ENCODE measurements around the gene CHN2. TPM values are rescaled to one million over a fixed set of nuclear protein-coding genes. Genes with fewer than 3 reads are reported as not detected.

Gene CHN2
- polyA plus RNA-seq, 1 of the 3 experiments (the other 2 are of a cell fraction), result 0.02 TPM

DNA sequence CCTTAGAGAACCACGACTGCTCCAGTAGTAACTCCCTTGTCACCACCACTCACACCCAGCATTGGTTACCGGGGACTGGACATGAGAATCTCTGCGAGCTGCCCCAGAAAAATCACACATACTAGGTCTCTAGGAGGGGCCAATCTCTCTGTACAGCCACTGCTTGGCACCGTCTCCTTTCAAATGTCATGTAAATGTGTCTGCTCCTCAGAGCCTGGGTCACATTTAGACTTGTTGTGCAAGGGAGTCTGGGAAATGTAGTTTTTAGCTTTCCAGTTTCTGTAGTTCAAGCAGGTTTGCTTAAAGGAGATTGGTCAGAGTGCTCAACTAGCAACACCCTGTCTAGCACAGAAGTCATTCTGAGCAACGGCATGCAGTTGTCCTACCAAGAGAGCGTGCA lies 60.0 kb downstream of the CHN2 start:
- POLR2A ChIA-PET, result no interaction called here
- TF ChIP-seq FOSL2 (IDR thresholded peaks at IDR 0.05; ENCODE audit: borderline replicate concordance, low read depth), result no peak
- TF ChIP-seq SMC3 (IDR thresholded peaks at IDR 0.05; ENCODE audit: low read depth, low read length), result no peak
- TF ChIP-seq FOXM1 (IDR thresholded peaks at IDR 0.05; ENCODE audit: low read depth), result no peak
- no peak for TF ChIP-seq POLR2AphosphoS5 (IDR thresholded peaks at IDR 0.05; ENCODE audit: low read depth, low read length)
- TF ChIP-seq ELF1 (IDR thresholded peaks at IDR 0.05), result no peak
- TF ChIP-seq RCOR1 (IDR thresholded peaks at IDR 0.05; ENCODE audit: low read length), result no peak
- no peak for TF ChIP-seq MXI1 (IDR thresholded peaks at IDR 0.05; ENCODE audit: low read depth, low read length)
- TF ChIP-seq JUND (IDR thresholded peaks at IDR 0.05), result no peak
- TF ChIP-seq GATA2 (CRISPR knock-in tag; IDR thresholded peaks at IDR 0.05), result no peak
- TF ChIP-seq, protein P1, sequence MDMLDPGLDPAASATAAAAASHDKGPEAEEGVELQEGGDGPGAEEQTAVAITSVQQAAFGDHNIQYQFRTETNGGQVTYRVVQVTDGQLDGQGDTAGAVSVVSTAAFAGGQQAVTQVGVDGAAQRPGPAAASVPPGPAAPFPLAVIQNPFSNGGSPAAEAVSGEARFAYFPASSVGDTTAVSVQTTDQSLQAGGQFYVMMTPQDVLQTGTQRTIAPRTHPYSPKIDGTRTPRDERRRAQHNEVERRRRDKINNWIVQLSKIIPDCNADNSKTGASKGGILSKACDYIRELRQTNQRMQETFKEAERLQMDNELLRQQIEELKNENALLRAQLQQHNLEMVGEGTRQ (IDR thresholded peaks at IDR 0.05; ENCODE audit: borderline replicate concordance, low read depth, low read length), result no peak
- TF ChIP-seq, protein P2, sequence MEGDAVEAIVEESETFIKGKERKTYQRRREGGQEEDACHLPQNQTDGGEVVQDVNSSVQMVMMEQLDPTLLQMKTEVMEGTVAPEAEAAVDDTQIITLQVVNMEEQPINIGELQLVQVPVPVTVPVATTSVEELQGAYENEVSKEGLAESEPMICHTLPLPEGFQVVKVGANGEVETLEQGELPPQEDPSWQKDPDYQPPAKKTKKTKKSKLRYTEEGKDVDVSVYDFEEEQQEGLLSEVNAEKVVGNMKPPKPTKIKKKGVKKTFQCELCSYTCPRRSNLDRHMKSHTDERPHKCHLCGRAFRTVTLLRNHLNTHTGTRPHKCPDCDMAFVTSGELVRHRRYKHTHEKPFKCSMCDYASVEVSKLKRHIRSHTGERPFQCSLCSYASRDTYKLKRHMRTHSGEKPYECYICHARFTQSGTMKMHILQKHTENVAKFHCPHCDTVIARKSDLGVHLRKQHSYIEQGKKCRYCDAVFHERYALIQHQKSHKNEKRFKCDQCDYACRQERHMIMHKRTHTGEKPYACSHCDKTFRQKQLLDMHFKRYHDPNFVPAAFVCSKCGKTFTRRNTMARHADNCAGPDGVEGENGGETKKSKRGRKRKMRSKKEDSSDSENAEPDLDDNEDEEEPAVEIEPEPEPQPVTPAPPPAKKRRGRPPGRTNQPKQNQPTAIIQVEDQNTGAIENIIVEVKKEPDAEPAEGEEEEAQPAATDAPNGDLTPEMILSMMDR (IDR thresholded peaks at IDR 0.05), result no peak
- no peak for TF ChIP-seq TEAD4 (IDR thresholded peaks at IDR 0.05; ENCODE audit: borderline replicate concordance, insufficient read depth)
- TF ChIP-seq TAF1 (IDR thresholded peaks at IDR 0.05; ENCODE audit: borderline replicate concordance, low read depth, low read length), result no peak
- TF ChIP-seq RFX5 (IDR thresholded peaks at IDR 0.05; ENCODE audit: low read length), result no peak
- no peak for TF ChIP-seq RXRA (IDR thresholded peaks at IDR 0.05; ENCODE audit: borderline replicate concordance, low read depth)
- no peak for TF ChIP-seq NRF1 (IDR thresholded peaks at IDR 0.05; ENCODE audit: low read depth, low read length)
- TF ChIP-seq, protein P3, sequence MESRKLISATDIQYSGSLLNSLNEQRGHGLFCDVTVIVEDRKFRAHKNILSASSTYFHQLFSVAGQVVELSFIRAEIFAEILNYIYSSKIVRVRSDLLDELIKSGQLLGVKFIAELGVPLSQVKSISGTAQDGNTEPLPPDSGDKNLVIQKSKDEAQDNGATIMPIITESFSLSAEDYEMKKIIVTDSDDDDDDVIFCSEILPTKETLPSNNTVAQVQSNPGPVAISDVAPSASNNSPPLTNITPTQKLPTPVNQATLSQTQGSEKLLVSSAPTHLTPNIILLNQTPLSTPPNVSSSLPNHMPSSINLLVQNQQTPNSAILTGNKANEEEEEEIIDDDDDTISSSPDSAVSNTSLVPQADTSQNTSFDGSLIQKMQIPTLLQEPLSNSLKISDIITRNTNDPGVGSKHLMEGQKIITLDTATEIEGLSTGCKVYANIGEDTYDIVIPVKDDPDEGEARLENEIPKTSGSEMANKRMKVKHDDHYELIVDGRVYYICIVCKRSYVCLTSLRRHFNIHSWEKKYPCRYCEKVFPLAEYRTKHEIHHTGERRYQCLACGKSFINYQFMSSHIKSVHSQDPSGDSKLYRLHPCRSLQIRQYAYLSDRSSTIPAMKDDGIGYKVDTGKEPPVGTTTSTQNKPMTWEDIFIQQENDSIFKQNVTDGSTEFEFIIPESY (IDR thresholded peaks at IDR 0.05; ENCODE audit: borderline replicate concordance, low read depth), result no peak
- TF ChIP-seq, protein P4, sequence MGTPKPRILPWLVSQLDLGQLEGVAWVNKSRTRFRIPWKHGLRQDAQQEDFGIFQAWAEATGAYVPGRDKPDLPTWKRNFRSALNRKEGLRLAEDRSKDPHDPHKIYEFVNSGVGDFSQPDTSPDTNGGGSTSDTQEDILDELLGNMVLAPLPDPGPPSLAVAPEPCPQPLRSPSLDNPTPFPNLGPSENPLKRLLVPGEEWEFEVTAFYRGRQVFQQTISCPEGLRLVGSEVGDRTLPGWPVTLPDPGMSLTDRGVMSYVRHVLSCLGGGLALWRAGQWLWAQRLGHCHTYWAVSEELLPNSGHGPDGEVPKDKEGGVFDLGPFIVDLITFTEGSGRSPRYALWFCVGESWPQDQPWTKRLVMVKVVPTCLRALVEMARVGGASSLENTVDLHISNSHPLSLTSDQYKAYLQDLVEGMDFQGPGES (IDR thresholded peaks at IDR 0.05; ENCODE audit: low read depth, low read length), result no peak
- TF ChIP-seq EZH2phosphoT487 (IDR thresholded peaks at IDR 0.05; ENCODE audit: borderline replicate concordance, low read depth), result no peak
- TF ChIP-seq MEF2A (IDR thresholded peaks at IDR 0.05; ENCODE audit: borderline replicate concordance, low read depth), result no peak
- no peak overlapping the region for H2AFZ ChIP-seq (ENCODE audit: low read depth)
- H3K9ac ChIP-seq, result no peak overlapping the region
- no peaks in the 10 kb centered on the region for H3K36me3 ChIP-seq (replicated peaks in 1 of 2; ENCODE audit: control insufficient read depth in 1 of 2, insufficient read depth in 2 of 2, low read length in 1 of 2)
- no peaks in the 10 kb centered on the region for H3K27me3 ChIP-seq (ENCODE audit: insufficient read depth)
- no peaks in the 10 kb centered on the region for H3K9me3 ChIP-seq
- H3F3A ChIP-seq (replicated peaks; ENCODE audit: insufficient read depth), result no peaks in the 10 kb centered on the region
- CTCF ChIA-PET, result interaction anchor here (1.0 to 2.6 kb wide), 4 partner anchors 10 to 328 kb away, joined by 3 to 16 read pairs (median 3); no protein-coding TSS in a partner anchor
- H3K27ac ChIP-seq (ENCODE audit: low read depth in 2 of 2, low read length in 1 of 2), result no peak overlapping the region
- no peaks in the 10 kb centered on the region for H4K20me1 ChIP-seq (ENCODE audit: insufficient read depth)
- 44% methylated on average over 6 of the region's 6 CpGs for WGBS (ENCODE audit: low lambda C conversion rate)
- H3K79me2 ChIP-seq (ENCODE audit: insufficient read depth), result no peaks in the 10 kb centered on the region
- no peaks in the 10 kb centered on the region for H3K9me2 ChIP-seq
- H3K4me1 ChIP-seq (ENCODE audit: control insufficient read depth in 1 of 2, insufficient read depth in 2 of 2, low read depth in 1 of 2, low read length in 1 of 2), result peaks cover 0 to 4% of the 10 kb centered on the region in 2 experiments; a peak in 2 of 4 replicates
- H3K4me3 ChIP-seq (ENCODE audit: low read depth in 2 of 2, low read length in 1 of 2), result no peak overlapping the region
- no peak for DNase-seq
- no peak overlapping the region for H3K4me2 ChIP-seq
